Fibroblast of the aortic adventitia (primary cell): ENCODE data around the gene ATP13A2. TPM values are rescaled to one million over a fixed set of nuclear protein-coding genes. Genes with fewer than 3 reads are reported as not detected.

ENCODE experiments used
- DNase-seq: peaks from one replicate; pipeline ENCODE4 v3.0.0-alpha.2; 2010; ENCODE audit warnings: low read depth
- H3K4me3 ChIP-seq: 2 replicates; pipeline ENCODE4 v1.5.1; 2011; ENCODE audit warnings: low read depth, mild to moderate bottlenecking, control low read depth, low read length, moderate library complexity
- CTCF ChIP-seq: IDR thresholded peaks from 2 replicates; pipeline ENCODE4 v1.5.1; 2011; ENCODE audit warnings: mild to moderate bottlenecking, low read length, control low read depth, inconsistent platforms; ENCODE audit not compliant: insufficient read depth
- total RNA-seq: library from RNA; depleted of rRNA; stranded (reverse); fragments of >200 nt; gene quantifications from 2 replicates; pipeline ENCODE4 v1.2.3, GENCODE V29; 2012; ENCODE audit warnings: low replicate concordance

Gene ATP13A2
- total RNA-seq, 1 donor, result 18.4 TPM

DNA sequence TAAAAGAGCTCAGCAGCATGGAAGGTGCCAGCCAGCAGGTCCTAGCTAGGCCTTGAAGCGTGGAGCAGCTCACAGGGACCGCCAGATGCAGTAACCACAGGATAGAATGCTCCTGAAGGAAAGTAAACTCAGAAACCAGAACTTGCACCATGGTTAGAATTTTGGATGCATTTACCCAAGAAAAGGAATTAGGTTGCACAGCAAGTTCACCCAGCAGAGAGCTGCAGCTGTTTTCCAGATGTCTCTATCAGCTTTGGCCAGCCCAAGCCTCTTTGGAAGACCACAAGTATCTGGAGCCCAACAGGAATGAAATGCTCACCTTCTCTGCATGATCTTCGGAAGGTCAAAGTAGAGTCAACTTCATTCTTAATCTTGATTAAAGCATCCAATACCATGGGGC, 21.0 kb upstream of the ATP13A2 start:
- no peak for TF ChIP-seq CTCF
- DNase-seq, result no peak
- no peak overlapping the region for H3K4me3 ChIP-seq

GRCh38 chr1:17031436-17031835, 19.7 kb upstream of the ATP13A2 start:
- no peak for TF ChIP-seq CTCF
- DNase-seq, result no peak

DNA sequence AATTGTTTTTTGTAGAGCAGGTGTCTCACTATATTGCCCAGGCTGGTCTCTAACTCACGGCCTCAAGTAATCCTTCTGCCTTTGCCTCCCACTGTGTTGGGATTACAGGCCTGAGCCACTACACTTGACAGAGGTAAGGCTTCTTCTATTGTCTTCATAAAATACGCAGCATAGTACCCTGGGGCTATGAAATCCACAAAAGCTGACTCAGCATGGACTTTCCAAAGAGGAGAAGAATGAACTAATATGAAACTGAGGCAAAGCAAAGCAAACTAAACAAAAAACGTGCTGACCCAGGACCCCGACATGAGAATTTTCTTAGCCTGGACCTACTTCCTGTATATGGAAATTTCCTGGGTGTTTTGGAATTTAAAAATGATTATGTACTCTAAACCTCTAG, 18.5 kb upstream of the ATP13A2 start:
- H3K4me3 ChIP-seq, result no peak overlapping the region
- no peak for DNase-seq
- no peak for TF ChIP-seq CTCF

More at GRCh38 chr1:17031436-17031835, 19.7 kb upstream of the ATP13A2 start:
- H3K4me3 ChIP-seq, result no peak overlapping the region

DNA sequence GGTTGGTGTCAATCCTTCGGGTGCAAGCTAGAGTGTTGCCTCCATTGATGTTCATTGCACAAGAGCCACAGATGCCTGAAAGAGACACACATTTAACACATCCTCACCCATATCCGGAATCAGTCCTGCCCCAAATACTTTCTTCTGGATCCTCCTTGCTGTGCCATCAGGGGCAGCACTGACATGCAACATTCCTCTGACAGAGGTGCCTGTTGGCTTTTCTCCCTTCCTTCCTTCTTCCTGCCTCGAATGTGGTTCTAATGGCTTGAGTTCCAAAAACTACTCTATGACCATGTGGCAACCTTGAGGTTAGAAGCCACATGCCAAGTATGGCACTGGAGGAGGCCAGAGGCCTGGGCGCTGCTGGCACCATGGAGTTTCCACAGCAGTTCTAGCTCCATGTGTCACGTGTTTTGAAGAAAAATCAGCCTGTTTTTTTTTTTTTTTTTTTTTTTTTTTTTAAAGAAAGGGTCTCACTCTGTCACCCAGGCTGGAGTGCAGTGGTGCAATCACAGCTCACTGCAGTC, 17.0 kb upstream of the ATP13A2 start:
- no peak for TF ChIP-seq CTCF
- no peak for DNase-seq
- H3K4me3 ChIP-seq, result no peak overlapping the region

DNA sequence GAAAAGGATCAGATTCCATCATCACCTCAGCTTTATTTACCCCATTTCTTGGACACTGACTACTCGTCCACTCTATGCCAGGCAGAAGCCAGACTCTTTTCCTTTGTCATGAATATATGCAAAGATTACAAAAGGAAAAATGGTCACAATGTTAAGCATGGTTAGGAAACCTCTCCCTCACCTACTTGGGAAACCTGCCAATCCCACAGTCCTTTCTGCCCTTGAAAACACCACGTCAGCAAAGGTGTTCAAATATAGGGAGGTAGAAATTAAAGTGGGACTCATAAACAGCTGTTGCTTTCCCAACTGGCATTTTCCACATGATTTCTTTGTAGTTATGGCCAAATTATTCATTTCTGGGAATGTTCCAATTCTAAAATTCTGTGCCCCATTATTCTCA, 16.2 kb upstream of the ATP13A2 start:
- H3K4me3 ChIP-seq, result no peak overlapping the region
- TF ChIP-seq CTCF, result no peak

GRCh38 chr1:17027403-17027802, 15.7 kb upstream of the ATP13A2 start:
- H3K4me3 ChIP-seq, result no peak overlapping the region
- TF ChIP-seq CTCF, result no peak
- peak; percentile 73 for DNase-seq

More for the DNA sequence above, 16.2 kb upstream of the ATP13A2 start:
- DNase-seq, result no peak

GRCh38 chr1:17024721-17025120, 13.0 kb upstream of the ATP13A2 start:
- H3K4me3 ChIP-seq, result no peak overlapping the region
- no peak for DNase-seq
- TF ChIP-seq CTCF, result no peak
